CD4-positive, alpha-beta T cell treated with Interferon gamma for 1 hour (primary cell): Measurements from ENCODE around the gene GLI3.

Source experiments
- DNase-seq: peaks from one replicate; pipeline ENCODE4 v3.0.0-alpha.2; 2020

The GLI3 gene

GRCh38 chr7:42236976-42237810, at the start of gene GLI3:
TSS of gene GLI3 (minus strand) at chr7:42237209. CDS start at chr7:42223253, 13,956 bp downstream.
- DNase-seq, result no peak

- DNase-seq, result no peak
Observed at GRCh38 chr7:42285383-42285824, 48.4 kb upstream of the GLI3 start.

GRCh38 chr7:42283553-42283952, 46.5 kb upstream of the GLI3 start:
- DNase-seq, result no peak

GRCh38 chr7:42278344-42278743, 41.3 kb upstream of the GLI3 start:
- DNase-seq, result no peak

- no peak for DNase-seq
Observed at GRCh38 chr7:42274053-42274452, 37.0 kb upstream of the GLI3 start.

GRCh38 chr7:42272793-42273665, 36.0 kb upstream of the GLI3 start:
- no peak for DNase-seq

GRCh38 chr7:42269161-42269560, 32.2 kb upstream of the GLI3 start:
- DNase-seq, result no peak

GRCh38 chr7:42264702-42265101, 27.7 kb upstream of the GLI3 start:
- no peak for DNase-seq

GRCh38 chr7:42263971-42264370, 27.0 kb upstream of the GLI3 start:
- no peak for DNase-seq

- no peak for DNase-seq
Observed at GRCh38 chr7:42262964-42263363, 26.0 kb upstream of the GLI3 start.

GRCh38 chr7:42254217-42254616, 17.2 kb upstream of the GLI3 start:
- DNase-seq, result no peak

GRCh38 chr7:42253316-42253715, 16.3 kb upstream of the GLI3 start:
- no peak for DNase-seq

- DNase-seq, result no peak
Observed at GRCh38 chr7:42250411-42250810, 13.4 kb upstream of the GLI3 start.

GRCh38 chr7:42248579-42248978, 11.6 kb upstream of the GLI3 start:
- no peak for DNase-seq

- DNase-seq, result no peak
Observed at GRCh38 chr7:42247301-42247700, 10.3 kb upstream of the GLI3 start.

- no peak for DNase-seq
Observed at GRCh38 chr7:42244828-42245227, 7.8 kb upstream of the GLI3 start.

- DNase-seq, result no peak
Observed at GRCh38 chr7:42242381-42242780, 5.4 kb upstream of the GLI3 start.

- DNase-seq, result no peak
Observed at GRCh38 chr7:42241424-42241823, 4.4 kb upstream of the GLI3 start.

GRCh38 chr7:42240416-42240815, 3.4 kb upstream of the GLI3 start:
- DNase-seq, result no peak

GRCh38 chr7:42238709-42239366, 1.8 kb upstream of the GLI3 start:
- no peak for DNase-seq

- DNase-seq, result no peak
Observed at GRCh38 chr7:42237811-42238541, 967 bp upstream of the GLI3 start.

GRCh38 chr7:42236266-42236975, 588 bp downstream of the GLI3 start:
- DNase-seq, result no peak
